Measurements from ENCODE around the gene ATXN7L3.

GRCh38 chr17:44152875-44153274 lies 46.8 kb downstream of the ATXN7L3 start:
- no peak for TF ChIP-seq EZH2 (IDR thresholded peaks at IDR 0.05; ENCODE audit: borderline replicate concordance, low read length)
- TF ChIP-seq CTCF (conservative IDR thresholded peaks at IDR 0.05 in 1 of 2, IDR thresholded peaks at IDR 0.05 in 1 of 2; ENCODE audit: extremely low read depth in 1 of 2, insufficient read depth in 1 of 2, low read depth in 1 of 2, low read length in 2 of 2) = no peak
